K562 (cell line): ENCODE results near the gene NDUFV2. TPM values are rescaled to one million over a fixed set of nuclear protein-coding genes. Genes with fewer than 3 reads are reported as not detected.
A peak's percentile ranks its signal among the peaks of the same experiment; 100 is the strongest.

ENCODE experiments used
- E2F3 ChIP-seq: fragments of 250-450 bp; sonication (Bioruptor Pico); IDR thresholded peaks from 2 replicates; pipeline ENCODE4 v1.4.0; 2020; ENCODE audit warnings: mild to moderate bottlenecking
- HSF4 ChIP-seq: fragments of 250-450 bp; sonication (Bioruptor Pico); IDR thresholded peaks from 2 replicates; pipeline ENCODE4 v2.1.2; 2022; ENCODE audit warnings: mild to moderate bottlenecking, moderate library complexity, borderline replicate concordance
- JUND ChIP-seq, 2 experiments: IDR thresholded peaks; 2 replicates in 1 of 2; 3 replicates in 1 of 2; pipeline ENCODE4 v1.6.1; 2011; ENCODE audit warnings: borderline replicate concordance in 2 of 2, low read depth in 2 of 2, low read length in 2 of 2, improper control_type of control experiment in 1 of 2, missing biosample characterization in 1 of 2, missing genetic modification characterization in 1 of 2, missing genetic modification reagents in 1 of 2
- KLF16 ChIP-seq: IDR thresholded peaks from 2 replicates; pipeline ENCODE4 v1.6.1; 2016; ENCODE audit warnings: antibody characterized with exemption
- MCM5 ChIP-seq: fragments of 450-650 bp; IDR thresholded peaks from 2 replicates; pipeline ENCODE4 v1.6.1; 2016; ENCODE audit warnings: low read depth
- MED1 ChIP-seq: sonication (generic); formaldehyde crosslinking; IDR thresholded peaks from 2 replicates; pipeline ENCODE4 v1.8.1; 2023; ENCODE audit warnings: missing genetic modification reagents, borderline replicate concordance
- NBN ChIP-seq: fragments of 450-650 bp; IDR thresholded peaks from 2 replicates; pipeline ENCODE4 v1.6.1; 2016; ENCODE audit warnings: low read depth, mild to moderate bottlenecking
- NFXL1 ChIP-seq: fragments of 450-650 bp; formaldehyde crosslinking; IDR thresholded peaks from 2 replicates; pipeline ENCODE4 v1.4.0; 2021; ENCODE audit warnings: mild to moderate bottlenecking
- RBM14 ChIP-seq: fragments of 200-400 bp; formaldehyde crosslinking; IDR thresholded peaks from 2 replicates; pipeline ENCODE4 v1.6.1; 2018; ENCODE audit warnings: low read depth, mild to moderate bottlenecking, low read length, moderate library complexity, borderline replicate concordance; ENCODE audit not compliant: insufficient read depth
- SMARCA4 ChIP-seq: fragments of 450-650 bp; IDR thresholded peaks from 2 replicates; pipeline ENCODE4 v1.6.1; 2016
- ZNF584 ChIP-seq: fragments of 200-800 bp; sonication (Bioruptor generic); IDR thresholded peaks from 2 replicates; pipeline ENCODE4 v1.6.1; 2016; ENCODE audit warnings: low read depth, mild to moderate bottlenecking, missing genetic modification characterization, missing compliant biosample characterization
- polyA plus RNA-seq, 8 experiments: library from polyadenylated mRNA; depleted of rRNA in 4 of 8; stranded (reverse) in 5 of 8; unstranded in 3 of 8; fragments of >200 nt; fragmentation: Nextera tagmentation in 2 of 8; fragmentation: Illumina TruSeq in 1 of 8; extraction: Ambion mirVana in 2 of 8; extraction: Trizol in 1 of 8; gene quantifications; 2 replicates each; pipeline versions ENCODE4 v1.2.1 to v1.2.3, GENCODE V29; 2011 to 2014; ENCODE audit warnings: inconsistent platforms in 1 of 8, missing spikeins in 1 of 8
- total RNA-seq, 7 experiments: library from RNA; depleted of rRNA in 6 of 7; stranded (reverse); fragments of >200 nt in 6 of 7; fragmentation: Illumina TruSeq in 2 of 7; extraction: Trizol in 2 of 7; gene quantifications; 2 replicates each; pipeline versions ENCODE4 v1.2.1 to v1.2.3, GENCODE V29; 2011 to 2021; ENCODE audit warnings: low replicate concordance in 1 of 7
- TF ChIP-seq, protein P1 (sequence below): IDR thresholded peaks from 2 replicates; pipeline ENCODE4 v1.6.1; 2012; ENCODE audit warnings: low read depth, low read length, improper control_type of control experiment, borderline replicate concordance
- TF ChIP-seq, protein P2 (sequence below): sonication (generic); formaldehyde crosslinking; IDR thresholded peaks from 2 replicates; pipeline ENCODE4 v1.8.0; 2022; ENCODE audit warnings: mild to moderate bottlenecking, low read depth, missing genetic modification reagents
- TF ChIP-seq, protein P3 (sequence below), 2 experiments: fragments of 450-650 bp; formaldehyde crosslinking in 1 of 2; IDR thresholded peaks; 2 replicates each; pipeline versions ENCODE4 v1.4.0 to v1.6.1; 2014 to 2020; ENCODE audit warnings: mild to moderate bottlenecking in 2 of 2, borderline replicate concordance in 1 of 2, low read depth in 1 of 2
- TF ChIP-seq, protein P4 (sequence below): fragments of 450-650 bp; IDR thresholded peaks from 2 replicates; pipeline ENCODE4 v1.6.1; 2018; ENCODE audit warnings: mild to moderate bottlenecking, low read depth; ENCODE audit not compliant: partially characterized antibody

Gene NDUFV2
- total and polyA plus RNA-seq, 9 of the 15 experiments (the other 6 are each of a cell fraction or from before 2014, with no cell fraction given) = 213 to 550 (median 384) TPM

DNA sequence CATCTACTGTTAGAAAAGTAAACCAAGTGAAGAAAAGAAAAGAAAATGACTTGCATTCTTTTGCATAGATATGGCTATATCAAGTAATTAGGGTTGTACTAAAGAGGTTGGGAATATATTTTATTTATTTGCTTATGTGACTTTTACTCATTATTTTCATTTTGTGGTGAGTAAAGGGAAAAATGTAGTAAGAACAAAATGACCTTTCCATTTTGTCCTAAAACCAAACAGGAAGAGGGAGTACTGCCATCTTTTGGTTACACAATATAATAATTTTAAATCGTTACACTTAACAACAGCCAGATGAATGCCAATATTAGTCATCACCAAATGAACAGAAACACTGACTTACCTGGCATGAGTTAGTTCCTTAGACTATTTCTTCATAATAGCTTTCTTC is 47.3 kb upstream of the NDUFV2 start (continued):
- TF ChIP-seq, protein P1, sequence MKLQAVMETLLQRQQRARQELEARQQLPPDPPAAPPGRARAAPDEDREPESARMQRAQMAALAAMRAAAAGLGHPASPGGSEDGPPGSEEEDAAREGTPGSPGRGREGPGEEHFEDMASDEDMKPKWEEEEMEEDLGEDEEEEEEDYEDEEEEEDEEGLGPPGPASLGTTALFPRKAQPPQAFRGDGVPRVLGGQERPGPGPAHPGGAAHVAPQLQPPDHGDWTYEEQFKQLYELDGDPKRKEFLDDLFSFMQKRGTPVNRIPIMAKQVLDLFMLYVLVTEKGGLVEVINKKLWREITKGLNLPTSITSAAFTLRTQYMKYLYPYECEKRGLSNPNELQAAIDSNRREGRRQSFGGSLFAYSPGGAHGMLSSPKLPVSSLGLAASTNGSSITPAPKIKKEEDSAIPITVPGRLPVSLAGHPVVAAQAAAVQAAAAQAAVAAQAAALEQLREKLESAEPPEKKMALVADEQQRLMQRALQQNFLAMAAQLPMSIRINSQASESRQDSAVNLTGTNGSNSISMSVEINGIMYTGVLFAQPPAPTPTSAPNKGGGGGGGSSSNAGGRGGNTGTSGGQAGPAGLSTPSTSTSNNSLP = peak; percentile 76
- TF ChIP-seq ZNF584 (CRISPR knock-in tag) (no peak), NBN (no peak), KLF16 (no peak), JUND (IDR thresholded peaks at IDR 0.05; ENCODE audit: borderline replicate concordance, low read depth, low read length) (peak; percentile 28; the same call in 1 of the 2 replicates), JUND (tag; IDR thresholded peaks at IDR 0.05; ENCODE audit: borderline replicate concordance, low read depth, low read length) (peak; percentile 65; the same call in 2 of the 3 replicates), MED1 (no peak), E2F3 (CRISPR knock-in tag) (no peak), HSF4 (CRISPR knock-in tag) (no peak), SMARCA4 (0 out of 2 replicates have a peak, but pooled peaks have one; percentile 14), NFXL1 (CRISPR knock-in tag) (no peak), RBM14 (no peak), MCM5 (no peak)
- TF ChIP-seq, protein P2, sequence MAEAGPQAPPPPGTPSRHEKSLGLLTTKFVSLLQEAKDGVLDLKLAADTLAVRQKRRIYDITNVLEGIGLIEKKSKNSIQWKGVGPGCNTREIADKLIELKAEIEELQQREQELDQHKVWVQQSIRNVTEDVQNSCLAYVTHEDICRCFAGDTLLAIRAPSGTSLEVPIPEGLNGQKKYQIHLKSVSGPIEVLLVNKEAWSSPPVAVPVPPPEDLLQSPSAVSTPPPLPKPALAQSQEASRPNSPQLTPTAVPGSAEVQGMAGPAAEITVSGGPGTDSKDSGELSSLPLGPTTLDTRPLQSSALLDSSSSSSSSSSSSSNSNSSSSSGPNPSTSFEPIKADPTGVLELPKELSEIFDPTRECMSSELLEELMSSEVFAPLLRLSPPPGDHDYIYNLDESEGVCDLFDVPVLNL (CRISPR knock-in tag) = no peak
- TF ChIP-seq, protein P3, sequence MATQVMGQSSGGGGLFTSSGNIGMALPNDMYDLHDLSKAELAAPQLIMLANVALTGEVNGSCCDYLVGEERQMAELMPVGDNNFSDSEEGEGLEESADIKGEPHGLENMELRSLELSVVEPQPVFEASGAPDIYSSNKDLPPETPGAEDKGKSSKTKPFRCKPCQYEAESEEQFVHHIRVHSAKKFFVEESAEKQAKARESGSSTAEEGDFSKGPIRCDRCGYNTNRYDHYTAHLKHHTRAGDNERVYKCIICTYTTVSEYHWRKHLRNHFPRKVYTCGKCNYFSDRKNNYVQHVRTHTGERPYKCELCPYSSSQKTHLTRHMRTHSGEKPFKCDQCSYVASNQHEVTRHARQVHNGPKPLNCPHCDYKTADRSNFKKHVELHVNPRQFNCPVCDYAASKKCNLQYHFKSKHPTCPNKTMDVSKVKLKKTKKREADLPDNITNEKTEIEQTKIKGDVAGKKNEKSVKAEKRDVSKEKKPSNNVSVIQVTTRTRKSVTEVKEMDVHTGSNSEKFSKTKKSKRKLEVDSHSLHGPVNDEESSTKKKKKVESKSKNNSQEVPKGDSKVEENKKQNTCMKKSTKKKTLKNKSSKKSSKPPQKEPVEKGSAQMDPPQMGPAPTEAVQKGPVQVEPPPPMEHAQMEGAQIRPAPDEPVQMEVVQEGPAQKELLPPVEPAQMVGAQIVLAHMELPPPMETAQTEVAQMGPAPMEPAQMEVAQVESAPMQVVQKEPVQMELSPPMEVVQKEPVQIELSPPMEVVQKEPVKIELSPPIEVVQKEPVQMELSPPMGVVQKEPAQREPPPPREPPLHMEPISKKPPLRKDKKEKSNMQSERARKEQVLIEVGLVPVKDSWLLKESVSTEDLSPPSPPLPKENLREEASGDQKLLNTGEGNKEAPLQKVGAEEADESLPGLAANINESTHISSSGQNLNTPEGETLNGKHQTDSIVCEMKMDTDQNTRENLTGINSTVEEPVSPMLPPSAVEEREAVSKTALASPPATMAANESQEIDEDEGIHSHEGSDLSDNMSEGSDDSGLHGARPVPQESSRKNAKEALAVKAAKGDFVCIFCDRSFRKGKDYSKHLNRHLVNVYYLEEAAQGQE (IDR thresholded peaks at IDR 0.05; ENCODE audit: borderline replicate concordance) = peak; percentile 77; the same call in 1 of the 2 replicates
- TF ChIP-seq, protein P3 (CRISPR knock-in tag; IDR thresholded peaks at IDR 0.05; ENCODE audit: low read depth) = no peak
- TF ChIP-seq, protein P4, sequence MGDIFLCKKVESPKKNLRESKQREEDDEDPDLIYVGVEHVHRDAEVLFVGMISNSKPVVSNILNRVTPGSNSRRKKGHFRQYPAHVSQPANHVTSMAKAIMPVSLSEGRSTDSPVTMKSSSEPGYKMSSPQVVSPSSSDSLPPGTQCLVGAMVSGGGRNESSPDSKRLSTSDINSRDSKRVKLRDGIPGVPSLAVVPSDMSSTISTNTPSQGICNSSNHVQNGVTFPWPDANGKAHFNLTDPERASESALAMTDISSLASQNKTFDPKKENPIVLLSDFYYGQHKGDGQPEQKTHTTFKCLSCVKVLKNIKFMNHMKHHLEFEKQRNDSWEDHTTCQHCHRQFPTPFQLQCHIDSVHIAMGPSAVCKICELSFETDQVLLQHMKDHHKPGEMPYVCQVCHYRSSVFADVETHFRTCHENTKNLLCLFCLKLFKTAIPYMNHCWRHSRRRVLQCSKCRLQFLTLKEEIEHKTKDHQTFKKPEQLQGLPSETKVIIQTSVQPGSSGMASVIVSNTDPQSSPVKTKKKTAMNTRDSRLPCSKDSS = no peak
